ENCODE data around the gene PCBD1.

DNA sequence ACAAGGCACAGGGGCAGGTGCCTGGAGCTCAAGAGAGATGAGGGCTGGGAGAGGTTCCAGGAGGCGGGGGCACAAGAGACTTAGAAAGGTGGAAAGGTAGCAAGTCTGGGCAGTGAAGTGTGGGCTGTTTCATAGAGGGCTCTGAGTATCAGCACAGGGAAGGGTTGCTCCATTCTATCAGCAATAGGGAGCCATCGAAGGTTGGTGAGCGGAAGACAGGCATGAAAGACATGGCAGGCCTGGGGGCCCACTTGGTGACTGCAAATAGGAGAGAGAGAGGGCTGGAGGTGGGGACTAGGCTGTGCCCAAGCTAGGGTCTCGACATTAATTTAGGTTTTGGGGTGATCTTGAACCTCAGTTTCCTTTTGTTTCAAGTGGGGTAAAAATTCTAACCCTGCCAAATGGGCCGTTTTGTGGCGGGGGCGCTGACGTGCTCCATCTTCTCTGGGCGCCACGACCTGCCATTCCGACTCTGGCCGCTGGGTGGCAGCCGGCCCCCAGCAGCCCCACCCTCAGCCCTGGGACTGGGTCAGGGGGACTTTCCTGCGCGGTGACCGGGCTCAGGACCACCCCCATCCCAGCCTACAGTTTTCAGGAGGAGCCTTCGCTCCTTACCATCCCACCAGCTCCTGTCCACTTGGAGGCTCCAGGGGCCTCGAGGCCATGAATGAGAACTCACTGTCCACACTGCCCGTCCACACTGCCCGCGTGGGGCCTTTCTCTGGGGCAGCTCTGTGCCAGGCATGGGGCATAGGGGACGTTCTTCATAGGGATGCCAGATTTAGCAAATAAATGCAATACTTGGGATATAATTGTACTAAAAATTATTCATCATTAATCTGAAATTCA is 37.2 kb upstream of the PCBD1 start:
- TF ChIP-seq POLR2A (IDR thresholded peaks at IDR 0.05), result no peak
- TF ChIP-seq, protein P1, sequence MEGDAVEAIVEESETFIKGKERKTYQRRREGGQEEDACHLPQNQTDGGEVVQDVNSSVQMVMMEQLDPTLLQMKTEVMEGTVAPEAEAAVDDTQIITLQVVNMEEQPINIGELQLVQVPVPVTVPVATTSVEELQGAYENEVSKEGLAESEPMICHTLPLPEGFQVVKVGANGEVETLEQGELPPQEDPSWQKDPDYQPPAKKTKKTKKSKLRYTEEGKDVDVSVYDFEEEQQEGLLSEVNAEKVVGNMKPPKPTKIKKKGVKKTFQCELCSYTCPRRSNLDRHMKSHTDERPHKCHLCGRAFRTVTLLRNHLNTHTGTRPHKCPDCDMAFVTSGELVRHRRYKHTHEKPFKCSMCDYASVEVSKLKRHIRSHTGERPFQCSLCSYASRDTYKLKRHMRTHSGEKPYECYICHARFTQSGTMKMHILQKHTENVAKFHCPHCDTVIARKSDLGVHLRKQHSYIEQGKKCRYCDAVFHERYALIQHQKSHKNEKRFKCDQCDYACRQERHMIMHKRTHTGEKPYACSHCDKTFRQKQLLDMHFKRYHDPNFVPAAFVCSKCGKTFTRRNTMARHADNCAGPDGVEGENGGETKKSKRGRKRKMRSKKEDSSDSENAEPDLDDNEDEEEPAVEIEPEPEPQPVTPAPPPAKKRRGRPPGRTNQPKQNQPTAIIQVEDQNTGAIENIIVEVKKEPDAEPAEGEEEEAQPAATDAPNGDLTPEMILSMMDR (IDR thresholded peaks at IDR 0.05), result peak; percentile 82 to 92 (median 91)

Measured in testis (tissue), 2 donors.